Left ventricle myocardium inferior (tissue), 1 donor: ENCODE results near the gene ITPKB. TPM values are rescaled to one million over a fixed set of nuclear protein-coding genes. Genes with fewer than 3 reads are reported as not detected.

Experiments
- DNase-seq: peaks from one replicate; pipeline ENCODE4 v3.0.0-alpha.2; 2020
- H3K27ac ChIP-seq: fragments of 200-600 bp; replicated peaks from 2 replicates; pipeline ENCODE4 v1.8.0; 2021
- H3K27me3 ChIP-seq: fragments of 200-600 bp; 2 replicates; pipeline ENCODE4 v1.8.0; 2021; ENCODE audit warnings: low read depth
- H3K36me3 ChIP-seq: fragments of 200-600 bp; 2 replicates; pipeline ENCODE4 v1.8.0; 2021
- H3K4me1 ChIP-seq: fragments of 200-600 bp; 2 replicates; pipeline ENCODE4 v1.8.0; 2021
- H3K4me3 ChIP-seq: fragments of 200-600 bp; 2 replicates; pipeline ENCODE4 v1.8.0; 2021; ENCODE audit warnings: mild to moderate bottlenecking, moderate library complexity
- H3K9me3 ChIP-seq: fragments of 200-600 bp; replicated peaks from 2 replicates; pipeline ENCODE4 v1.8.0; 2021
- CTCF ChIP-seq: fragments of 200-600 bp; IDR thresholded peaks from 2 replicates; pipeline ENCODE4 v1.8.0; 2021; ENCODE audit warnings: antibody characterized with exemption, mild to moderate bottlenecking, borderline replicate concordance
- intact Hi-C: fragments of 100-400 bp; cut with micrococcal nuclease; formaldehyde crosslinking; loops from one replicate; pipeline ENCODE4 v1.11.0; 2022
- total RNA-seq: library from RNA; stranded (reverse); fragmentation: NEBNext Ultra II Directional; extraction: Animal tissue kit (Norgen Biotek cat#: 25700); gene quantifications from one replicate; pipeline ENCODE4 v1.2.1, GENCODE V29; 2021
- donor health status: DM: no; HTN: yes; CAD: no; lungs with severe emphysema.

ITPKB gene
- total RNA-seq, 1 donor from 2014 or later: 15.7 TPM

- intact Hi-C loops: no loop called here
- H3K4me3 ChIP-seq: no peak overlapping the region
- no peaks in the 10 kb centered on the region for H3K27me3 ChIP-seq
- TF ChIP-seq CTCF: no peak
- H3K9me3 ChIP-seq: peaks cover 4% of the 10 kb centered on the region
- no peak overlapping the region for H3K27ac ChIP-seq
- peaks cover 11% of the 10 kb centered on the region for H3K4me1 ChIP-seq
- no peak for DNase-seq
- H3K36me3 ChIP-seq: no peaks in the 10 kb centered on the region
These were observed 148.5 kb downstream of the ITPKB start for GRCh38 chr1:226590614-226591013.

DNA sequence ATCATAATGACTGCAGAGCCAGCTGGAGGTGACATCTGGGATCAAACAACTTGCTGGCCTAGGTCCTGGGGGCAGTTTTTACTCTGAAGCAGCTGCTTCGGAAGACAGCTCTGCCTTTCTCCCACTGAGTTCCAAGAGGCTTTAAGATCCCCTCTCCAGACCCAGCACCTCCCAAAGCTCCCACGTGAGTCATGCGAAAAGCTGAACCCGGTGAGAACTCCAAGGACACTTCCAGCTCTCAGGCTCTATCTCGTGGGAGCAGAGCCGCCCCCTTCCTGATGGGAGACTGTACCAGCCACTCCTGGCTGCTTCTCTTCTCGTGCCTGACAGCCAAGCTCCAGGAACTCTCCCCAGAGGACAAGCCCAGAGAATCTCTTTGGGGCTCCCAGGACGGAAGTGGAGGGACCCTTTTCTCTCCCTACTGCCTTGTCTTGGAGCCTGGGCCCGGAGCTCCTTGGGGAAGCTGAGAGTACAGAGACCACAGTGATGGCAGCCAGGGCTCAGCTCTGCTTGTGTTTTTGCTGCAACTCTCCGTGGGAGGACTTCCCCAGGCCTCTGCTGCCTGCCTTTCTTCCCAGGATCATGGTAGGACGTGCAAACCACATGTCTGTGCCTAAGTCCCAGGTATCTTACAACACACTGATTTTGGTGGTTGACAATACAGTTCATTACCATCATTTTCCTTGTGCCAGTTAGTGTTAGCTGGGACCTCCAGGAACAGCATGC, 149.9 kb downstream of the ITPKB start:
- intact Hi-C loops: no loop called here
- TF ChIP-seq CTCF: no peak
- H3K27ac ChIP-seq: peak overlapping the region; percentile 57
- H3K4me1 ChIP-seq: peaks cover 11% of the 10 kb centered on the region
- no peaks in the 10 kb centered on the region for H3K9me3 ChIP-seq
- H3K4me3 ChIP-seq: no peak overlapping the region
- no peaks in the 10 kb centered on the region for H3K36me3 ChIP-seq
- no peak for DNase-seq
- no peaks in the 10 kb centered on the region for H3K27me3 ChIP-seq

DNA sequence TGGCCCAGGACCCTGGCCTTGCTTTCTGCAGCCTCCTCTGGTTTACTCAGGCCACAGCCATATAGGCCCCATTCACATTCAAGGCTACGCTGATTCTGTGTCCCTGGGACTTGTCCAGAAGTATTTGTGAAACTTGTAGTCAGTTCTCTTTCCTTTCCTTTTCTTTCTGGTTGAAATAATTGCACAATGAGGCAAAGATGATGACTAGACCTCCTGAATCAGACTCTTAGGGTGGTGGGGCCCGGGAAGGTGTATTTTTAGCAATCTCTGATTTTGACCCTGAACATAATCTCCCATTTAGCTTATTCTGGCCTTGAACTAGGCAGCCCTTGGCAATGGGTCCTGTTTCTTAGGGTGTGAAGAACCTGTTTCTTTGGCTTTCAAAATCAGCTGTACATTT, 150.6 kb downstream of the ITPKB start:
- peaks cover 11% of the 10 kb centered on the region for H3K4me1 ChIP-seq
- peak overlapping the region; percentile 57 for H3K27ac ChIP-seq

DNA sequence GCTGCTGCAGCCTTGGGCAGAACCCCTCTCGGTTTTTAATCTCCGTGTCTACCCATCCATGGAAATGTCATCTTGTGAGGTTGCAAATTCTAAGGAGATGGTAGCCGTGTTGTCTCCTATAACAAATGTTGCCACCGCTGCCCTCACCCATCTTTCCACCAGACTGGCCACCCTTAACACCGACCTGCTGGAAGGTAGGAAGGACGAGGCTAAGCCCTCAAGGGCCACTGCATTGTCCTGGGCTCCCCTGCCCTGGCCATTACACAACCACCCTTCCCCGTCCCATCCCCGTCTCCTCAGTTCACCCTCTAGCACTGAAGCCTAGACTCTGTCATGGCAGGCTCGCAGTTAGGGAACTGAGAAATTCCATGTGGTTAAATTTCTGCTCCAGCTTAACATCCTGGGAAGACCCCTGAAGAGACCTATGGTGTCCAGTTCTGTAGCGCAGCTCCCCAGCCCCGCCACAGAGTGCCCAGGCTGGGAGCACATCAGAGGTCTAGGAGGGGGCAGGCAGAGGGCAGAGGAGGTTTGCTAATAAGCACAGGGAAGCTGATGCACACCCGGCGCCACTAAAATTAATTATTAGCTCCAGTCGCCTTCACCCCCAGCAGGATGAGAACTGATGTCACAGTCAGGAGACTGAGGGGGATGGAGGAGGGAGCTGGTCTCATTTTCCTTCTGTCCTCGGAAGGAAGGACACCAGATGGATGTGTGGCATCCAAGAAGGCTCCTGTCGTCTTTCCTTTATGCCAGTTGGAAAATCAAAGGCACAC, 152.2 kb downstream of the ITPKB start:
- Histone ChIP-seq H3K36me3 (no peaks in the 10 kb centered on the region), H3K27me3 (no peaks in the 10 kb centered on the region), H3K9me3 (no peaks in the 10 kb centered on the region), H3K4me1 (peaks cover 11% of the 10 kb centered on the region), H3K27ac (no peak overlapping the region), H3K4me3 (no peak overlapping the region)
- intact Hi-C loops: no loop called here
- no peak for TF ChIP-seq CTCF
- no peak for DNase-seq

More for the DNA sequence above, 150.6 kb downstream of the ITPKB start:
- DNase-seq: no peak
- Histone ChIP-seq H3K9me3 (no peaks in the 10 kb centered on the region), H3K4me3 (no peak overlapping the region), H3K36me3 (no peaks in the 10 kb centered on the region), H3K27me3 (no peaks in the 10 kb centered on the region)
- intact Hi-C loops: no loop called here
- no peak for TF ChIP-seq CTCF

DNA sequence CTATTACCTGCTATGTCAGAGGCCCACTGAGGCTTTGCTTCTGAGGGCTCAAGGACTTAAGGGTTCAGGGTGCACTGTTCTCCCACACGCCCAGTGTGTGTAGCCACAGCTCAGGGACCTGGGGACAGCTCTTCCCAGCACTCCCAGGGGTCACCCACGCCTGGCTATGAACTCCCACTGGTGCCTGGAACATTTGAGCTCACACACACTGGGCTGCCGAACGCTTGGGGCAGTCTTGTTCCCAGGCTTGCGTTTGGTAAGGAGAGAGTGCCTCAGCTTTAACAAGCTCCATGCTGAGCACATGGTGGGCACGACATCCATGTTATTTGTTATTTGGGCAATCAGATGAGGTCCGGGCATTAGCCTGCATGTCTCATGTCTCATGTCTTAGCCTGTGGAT, 153.0 kb downstream of the ITPKB start:
- Histone ChIP-seq H3K27ac (no peak overlapping the region), H3K9me3 (no peaks in the 10 kb centered on the region), H3K4me1 (peaks cover 11% of the 10 kb centered on the region), H3K36me3 (no peaks in the 10 kb centered on the region), H3K4me3 (no peak overlapping the region), H3K27me3 (no peaks in the 10 kb centered on the region)
- intact Hi-C loops: no loop called here
- no peak for TF ChIP-seq CTCF
- no peak for DNase-seq
